Astrocyte (in vitro differentiated cells and primary cell): ENCODE measurements around the gene GNB1.

Source experiments
- CTCF ChIP-seq: IDR thresholded peaks from 2 replicates; pipeline ENCODE4 v1.5.1; 2011; ENCODE audit warnings: low read depth, mild to moderate bottlenecking, inconsistent platforms, low read length, moderate library complexity; ENCODE audit not compliant: insufficient read depth
- EZH2 ChIP-seq: IDR thresholded peaks from 2 replicates; pipeline ENCODE4 v1.6.1; 2012; ENCODE audit warnings: mild to moderate bottlenecking, low read length, inconsistent platforms; ENCODE audit not compliant: insufficient read depth

- TF ChIP-seq EZH2, result no peak
- no peak for TF ChIP-seq CTCF
These were observed 33.7 kb downstream of the GNB1 start for GRCh38 chr1:1857096-1857703.
